WERI-Rb-1 (cell line): ENCODE measurements around the gene TMEM41A.
"Not testable (repeated sequence)": the region's sequence is repeated elsewhere in the genome, so short reads cannot be mapped to it uniquely, and the experiment has no call there.

Experiments used
- DNase-seq: peaks from one replicate; pipeline ENCODE4 v3.0.0-alpha.2; 2020
- H3K27ac ChIP-seq: fragments of 250-450 bp; sonication (Bioruptor Pico); 2 replicates; pipeline ENCODE4 v1.5.1; 2020; ENCODE audit warnings: mild to moderate bottlenecking, moderate library complexity
- H3K27me3 ChIP-seq: fragments of 250-450 bp; sonication (Bioruptor Pico); 2 replicates; pipeline ENCODE4 v1.5.1; 2021; ENCODE audit warnings: mild to moderate bottlenecking, low read depth, moderate library complexity; ENCODE audit not compliant: insufficient read depth, severe bottlenecking
- H3K36me3 ChIP-seq: fragments of 250-450 bp; sonication (Bioruptor Pico); 2 replicates; pipeline ENCODE4 v1.5.1; 2020; ENCODE audit warnings: mild to moderate bottlenecking, moderate library complexity
- H3K4me3 ChIP-seq: 2 replicates; pipeline ENCODE4 v1.5.1; 2011; ENCODE audit warnings: low read depth, mild to moderate bottlenecking, control low read depth, low read length
- H3K9me3 ChIP-seq: fragments of 250-450 bp; sonication (Bioruptor Pico); 2 replicates; pipeline ENCODE4 v1.5.1; 2021; ENCODE audit warnings: mild to moderate bottlenecking, moderate library complexity; ENCODE audit not compliant: severe bottlenecking
- CTCF ChIP-seq: IDR thresholded peaks from 2 replicates; pipeline ENCODE4 v1.5.1; 2011; ENCODE audit warnings: low read depth, mild to moderate bottlenecking, control low read depth, inconsistent platforms, low read length

TMEM41A gene

GRCh38 chr3:185457376-185457775 lies 41.5 kb downstream of the TMEM41A start:
- no peak overlapping the region for H3K27ac ChIP-seq
- TF ChIP-seq CTCF: no peak
- no peaks in the 10 kb centered on the region for H3K9me3 ChIP-seq
- no peaks in the 10 kb centered on the region for H3K27me3 ChIP-seq
- H3K36me3 ChIP-seq: peaks cover 8% of the 10 kb centered on the region
- no peak for DNase-seq
- no peak overlapping the region for H3K4me3 ChIP-seq

DNA sequence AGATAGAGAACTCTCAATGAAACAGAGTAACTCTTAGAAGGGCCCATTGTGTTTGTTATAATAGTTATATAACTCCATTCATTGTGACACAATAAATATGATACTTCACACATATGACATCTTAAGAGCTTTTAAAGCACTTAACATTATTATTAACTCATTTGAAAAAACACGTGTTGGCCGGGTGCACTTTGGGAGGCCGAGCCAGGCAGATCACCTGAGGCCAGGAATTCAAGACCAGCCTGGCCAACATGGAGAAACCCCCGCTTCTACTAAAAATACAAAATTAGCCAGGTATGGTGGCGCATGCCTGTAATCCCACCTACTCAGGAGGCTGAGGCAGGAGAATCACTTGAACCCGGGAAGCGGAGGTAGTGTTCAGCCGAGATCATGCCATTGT lies 47.4 kb downstream of the TMEM41A start:
- DNase-seq, H3K4me3 ChIP-seq, H3K27ac ChIP-seq, H3K27me3 ChIP-seq, H3K9me3 ChIP-seq: not testable (repeated sequence)
- H3K36me3 ChIP-seq: peaks cover 21% of the 10 kb centered on the region

GRCh38 chr3:185448107-185448506 lies 50.7 kb downstream of the TMEM41A start:
- H3K27me3 ChIP-seq: no peaks in the 10 kb centered on the region
- TF ChIP-seq CTCF: no peak
- no peaks in the 10 kb centered on the region for H3K9me3 ChIP-seq
- peaks cover 22% of the 10 kb centered on the region for H3K36me3 ChIP-seq
- H3K27ac ChIP-seq: no peak overlapping the region
- no peak for DNase-seq
- no peak overlapping the region for H3K4me3 ChIP-seq

GRCh38 chr3:185444329-185444728 lies 54.5 kb downstream of the TMEM41A start:
- no peak for DNase-seq
- peaks cover 4% of the 10 kb centered on the region; the same call in 1 of the 2 replicates for H3K36me3 ChIP-seq
- H3K4me3 ChIP-seq: no peak overlapping the region
- no peaks in the 10 kb centered on the region for H3K27me3 ChIP-seq
- no peak overlapping the region for H3K27ac ChIP-seq
- no peak for TF ChIP-seq CTCF
- H3K9me3 ChIP-seq: no peaks in the 10 kb centered on the region

DNA sequence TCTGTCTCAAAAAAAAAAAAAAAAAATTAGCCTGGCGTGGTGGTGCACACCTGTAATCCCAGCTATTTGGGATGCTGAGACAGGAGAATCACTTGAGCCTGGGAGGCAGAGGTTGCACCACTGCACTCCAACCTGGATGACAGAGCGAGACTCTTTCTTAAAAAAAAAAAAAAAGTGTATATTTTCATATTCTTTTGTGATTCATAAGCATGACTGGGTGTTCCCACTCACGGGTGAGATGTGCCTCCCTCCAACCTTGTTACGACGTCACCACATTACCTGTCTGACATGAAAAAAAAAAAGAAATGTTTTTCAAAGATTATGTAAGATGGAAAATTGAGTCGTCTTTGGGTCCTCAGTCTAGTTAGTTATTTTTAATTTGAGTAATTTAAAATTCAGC lies 56.8 kb downstream of the TMEM41A start:
- Histone ChIP-seq H3K36me3 (peaks cover 4% of the 10 kb centered on the region), H3K27me3 (no peaks in the 10 kb centered on the region), H3K4me3 (no peak overlapping the region), H3K27ac (no peak overlapping the region), H3K9me3 (no peaks in the 10 kb centered on the region)
- TF ChIP-seq CTCF: no peak
- no peak for DNase-seq

GRCh38 chr3:185439745-185440466 lies 58.9 kb downstream of the TMEM41A start:
- no peak for TF ChIP-seq CTCF
- no peak overlapping the region for H3K4me3 ChIP-seq
- no peaks in the 10 kb centered on the region for H3K9me3 ChIP-seq
- H3K27me3 ChIP-seq: no peaks in the 10 kb centered on the region
- no peak for DNase-seq
- H3K36me3 ChIP-seq: peaks cover 4% of the 10 kb centered on the region
- no peak overlapping the region for H3K27ac ChIP-seq
